GM21367 (cell line): ENCODE data around the gene EXOC6.

Source experiments
- ATAC-seq: cut with Tn5 transposase; IDR thresholded peaks from one replicate; pipeline ENCODE4 v1.9.1; 2021; ENCODE audit not compliant: unreplicated experiment

Gene EXOC6

GRCh38 chr10:92848441-92849233 lies at the start of gene EXOC6:
Gene EXOC6, plus strand, starts transcription at chr10:92848520. Its CDS starts 14 bp downstream, at chr10:92848534.
- peak; percentile 72 for ATAC-seq

- no peak for ATAC-seq
These were observed 48.8 kb upstream of the EXOC6 start for GRCh38 chr10:92799568-92799967.

- no peak for ATAC-seq
These were observed 48.1 kb upstream of the EXOC6 start for GRCh38 chr10:92800134-92800733.

GRCh38 chr10:92801978-92802872 lies 46.1 kb upstream of the EXOC6 start:
- ATAC-seq = no peak

- no peak for ATAC-seq
These were observed 38.5 kb upstream of the EXOC6 start for GRCh38 chr10:92809840-92810239.

- no peak for ATAC-seq
These were observed 37.3 kb upstream of the EXOC6 start for GRCh38 chr10:92810934-92811532.

GRCh38 chr10:92811986-92812385 lies 36.3 kb upstream of the EXOC6 start:
- no peak for ATAC-seq

GRCh38 chr10:92813979-92814378 lies 34.3 kb upstream of the EXOC6 start:
- ATAC-seq = no peak

GRCh38 chr10:92814790-92815189 lies 33.5 kb upstream of the EXOC6 start:
- no peak for ATAC-seq

- ATAC-seq = no peak
These were observed 32.2 kb upstream of the EXOC6 start for GRCh38 chr10:92816091-92816531.

GRCh38 chr10:92822060-92822634 lies 26.2 kb upstream of the EXOC6 start:
- no peak for ATAC-seq

- no peak for ATAC-seq
These were observed 25.4 kb upstream of the EXOC6 start for GRCh38 chr10:92822964-92823363.

- ATAC-seq = no peak
These were observed 22.3 kb upstream of the EXOC6 start for GRCh38 chr10:92826061-92826460.

- no peak for ATAC-seq
These were observed 21.8 kb upstream of the EXOC6 start for GRCh38 chr10:92826504-92826903.

- no peak for ATAC-seq
These were observed 19.1 kb upstream of the EXOC6 start for GRCh38 chr10:92829042-92829785.

- no peak for ATAC-seq
These were observed 18.4 kb upstream of the EXOC6 start for GRCh38 chr10:92829786-92830377.

- ATAC-seq = no peak
These were observed 17.6 kb upstream of the EXOC6 start for GRCh38 chr10:92830478-92831389.

- ATAC-seq = no peak
These were observed 16.2 kb upstream of the EXOC6 start for GRCh38 chr10:92832121-92832520.
